Measurements from ENCODE around the gene NEDD9.

The NEDD9 gene

DNA sequence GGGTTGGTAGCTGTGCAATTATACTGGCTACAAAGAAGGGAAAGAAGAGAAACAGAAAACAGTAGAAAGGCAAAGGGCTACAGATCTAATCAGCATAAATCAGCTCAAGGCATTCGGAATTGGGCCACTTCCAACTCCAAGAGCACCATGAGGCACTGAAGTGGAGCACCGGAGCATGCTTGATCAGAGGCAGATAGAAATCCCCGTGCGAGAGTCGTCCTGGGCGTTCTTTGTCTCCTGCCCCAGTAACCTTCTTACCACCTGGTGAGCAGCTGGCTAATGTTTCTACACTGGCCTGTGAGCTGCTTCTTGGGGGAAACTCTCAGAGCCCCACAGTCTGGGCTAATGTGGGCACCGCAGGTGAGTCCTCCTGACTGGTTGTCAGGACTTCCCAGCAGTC lies 16.7 kb downstream of the NEDD9 start:
- Mint-ChIP-seq H3K27me3 (ENCODE audit: low read depth) (no peaks in the 10 kb centered on the region), H3K4me3 (no peak overlapping the region), H3K9me3 (no peaks in the 10 kb centered on the region), H3K36me3 (ENCODE audit: low read depth) (peaks cover 18% of the 10 kb centered on the region), H3K27ac (peak overlapping the region; percentile 42 to 91 (median 85)), H3K4me1 (peaks cover 67% of the 10 kb centered on the region)
- TF ChIP-seq, protein P1, sequence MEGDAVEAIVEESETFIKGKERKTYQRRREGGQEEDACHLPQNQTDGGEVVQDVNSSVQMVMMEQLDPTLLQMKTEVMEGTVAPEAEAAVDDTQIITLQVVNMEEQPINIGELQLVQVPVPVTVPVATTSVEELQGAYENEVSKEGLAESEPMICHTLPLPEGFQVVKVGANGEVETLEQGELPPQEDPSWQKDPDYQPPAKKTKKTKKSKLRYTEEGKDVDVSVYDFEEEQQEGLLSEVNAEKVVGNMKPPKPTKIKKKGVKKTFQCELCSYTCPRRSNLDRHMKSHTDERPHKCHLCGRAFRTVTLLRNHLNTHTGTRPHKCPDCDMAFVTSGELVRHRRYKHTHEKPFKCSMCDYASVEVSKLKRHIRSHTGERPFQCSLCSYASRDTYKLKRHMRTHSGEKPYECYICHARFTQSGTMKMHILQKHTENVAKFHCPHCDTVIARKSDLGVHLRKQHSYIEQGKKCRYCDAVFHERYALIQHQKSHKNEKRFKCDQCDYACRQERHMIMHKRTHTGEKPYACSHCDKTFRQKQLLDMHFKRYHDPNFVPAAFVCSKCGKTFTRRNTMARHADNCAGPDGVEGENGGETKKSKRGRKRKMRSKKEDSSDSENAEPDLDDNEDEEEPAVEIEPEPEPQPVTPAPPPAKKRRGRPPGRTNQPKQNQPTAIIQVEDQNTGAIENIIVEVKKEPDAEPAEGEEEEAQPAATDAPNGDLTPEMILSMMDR (IDR thresholded peaks at IDR 0.05; ENCODE audit: unreplicated experiment in 3 of 3) = no peak

GRCh38 chr6:11214901-11215300 lies 17.6 kb downstream of the NEDD9 start:
- Mint-ChIP-seq H3K9me3 (no peaks in the 10 kb centered on the region), H3K36me3 (ENCODE audit: low read depth) (peaks cover 22% of the 10 kb centered on the region), H3K4me1 (peaks cover 67% of the 10 kb centered on the region), H3K27me3 (ENCODE audit: low read depth) (no peaks in the 10 kb centered on the region), H3K27ac (peak overlapping the region in 2 of 3 experiments; percentile 5 to 91), H3K4me3 (no peak overlapping the region)
- TF ChIP-seq, protein P1 (IDR thresholded peaks at IDR 0.05; ENCODE audit: unreplicated experiment in 3 of 3) = no peak

GRCh38 chr6:11214084-11214833 lies 18.2 kb downstream of the NEDD9 start:
- TF ChIP-seq, protein P1 (IDR thresholded peaks at IDR 0.05; ENCODE audit: unreplicated experiment in 3 of 3) = no peak
- H3K4me3 Mint-ChIP-seq = no peak overlapping the region
- peaks cover 65% of the 10 kb centered on the region for H3K4me1 Mint-ChIP-seq

DNA sequence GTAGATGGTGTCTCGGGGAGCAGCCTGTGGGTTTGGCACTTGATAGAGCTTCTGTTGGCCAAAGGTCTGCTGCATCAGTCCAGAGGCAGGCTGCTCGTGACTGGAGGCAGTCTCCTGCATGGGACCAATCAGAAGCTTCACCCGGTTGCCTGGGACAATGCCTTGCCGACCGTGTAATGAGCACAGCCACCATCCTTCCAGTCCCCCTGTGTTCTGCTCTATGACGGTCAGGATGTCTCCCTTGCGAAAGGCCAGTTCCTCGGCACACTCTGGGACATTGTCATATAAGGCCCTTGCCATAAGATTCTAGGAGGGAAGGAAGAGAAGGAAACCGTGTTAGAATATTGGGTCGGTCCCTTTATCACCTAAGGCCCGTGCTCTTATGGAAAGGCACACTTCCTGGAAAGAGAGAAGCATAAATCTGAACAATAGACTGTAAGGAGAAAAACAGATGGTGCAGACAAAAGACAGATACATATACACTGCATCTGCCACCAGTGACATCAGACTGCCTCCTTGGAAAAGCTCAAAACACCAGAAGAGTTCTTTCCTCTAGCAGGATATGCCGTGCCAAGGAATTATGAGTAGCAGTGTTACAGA lies 18.9 kb downstream of the NEDD9 start:
- no peak overlapping the region for H3K4me3 Mint-ChIP-seq
- TF ChIP-seq, protein P1 (IDR thresholded peaks at IDR 0.05; ENCODE audit: unreplicated experiment in 3 of 3) = no peak
- no peaks in the 10 kb centered on the region for H3K9me3 Mint-ChIP-seq
- no peaks in the 10 kb centered on the region for H3K27me3 Mint-ChIP-seq (ENCODE audit: low read depth)
- H3K36me3 Mint-ChIP-seq (ENCODE audit: low read depth) = peaks cover 29% of the 10 kb centered on the region
- peaks cover 58% of the 10 kb centered on the region for H3K4me1 Mint-ChIP-seq
- H3K27ac Mint-ChIP-seq = peak overlapping the region in 2 of 3 experiments; percentile 59 to 91

More at GRCh38 chr6:11214084-11214833, 18.2 kb downstream of the NEDD9 start:
- H3K27ac Mint-ChIP-seq = peak overlapping the region in 2 of 3 experiments; percentile 78 to 91
- no peaks in the 10 kb centered on the region for H3K27me3 Mint-ChIP-seq (ENCODE audit: low read depth)
- peaks cover 27% of the 10 kb centered on the region for H3K36me3 Mint-ChIP-seq (ENCODE audit: low read depth)
- H3K9me3 Mint-ChIP-seq = no peaks in the 10 kb centered on the region

GRCh38 chr6:11212664-11213063 lies 19.8 kb downstream of the NEDD9 start:
- H3K9me3 Mint-ChIP-seq = no peaks in the 10 kb centered on the region
- H3K27ac Mint-ChIP-seq = peak overlapping the region in 2 of 3 experiments; percentile 9 to 15
- H3K36me3 Mint-ChIP-seq (ENCODE audit: low read depth) = peaks cover 34% of the 10 kb centered on the region
- no peaks in the 10 kb centered on the region for H3K27me3 Mint-ChIP-seq (ENCODE audit: low read depth)
- peaks cover 51% of the 10 kb centered on the region for H3K4me1 Mint-ChIP-seq
- no peak overlapping the region for H3K4me3 Mint-ChIP-seq
- TF ChIP-seq, protein P1 (IDR thresholded peaks at IDR 0.05; ENCODE audit: unreplicated experiment in 3 of 3) = no peak
